ENCODE results near the gene MANBA.
"Not testable (repeated sequence)": the region's sequence is repeated elsewhere in the genome, so short reads cannot be mapped to it uniquely, and the experiment has no call there.

Gene MANBA

DNA sequence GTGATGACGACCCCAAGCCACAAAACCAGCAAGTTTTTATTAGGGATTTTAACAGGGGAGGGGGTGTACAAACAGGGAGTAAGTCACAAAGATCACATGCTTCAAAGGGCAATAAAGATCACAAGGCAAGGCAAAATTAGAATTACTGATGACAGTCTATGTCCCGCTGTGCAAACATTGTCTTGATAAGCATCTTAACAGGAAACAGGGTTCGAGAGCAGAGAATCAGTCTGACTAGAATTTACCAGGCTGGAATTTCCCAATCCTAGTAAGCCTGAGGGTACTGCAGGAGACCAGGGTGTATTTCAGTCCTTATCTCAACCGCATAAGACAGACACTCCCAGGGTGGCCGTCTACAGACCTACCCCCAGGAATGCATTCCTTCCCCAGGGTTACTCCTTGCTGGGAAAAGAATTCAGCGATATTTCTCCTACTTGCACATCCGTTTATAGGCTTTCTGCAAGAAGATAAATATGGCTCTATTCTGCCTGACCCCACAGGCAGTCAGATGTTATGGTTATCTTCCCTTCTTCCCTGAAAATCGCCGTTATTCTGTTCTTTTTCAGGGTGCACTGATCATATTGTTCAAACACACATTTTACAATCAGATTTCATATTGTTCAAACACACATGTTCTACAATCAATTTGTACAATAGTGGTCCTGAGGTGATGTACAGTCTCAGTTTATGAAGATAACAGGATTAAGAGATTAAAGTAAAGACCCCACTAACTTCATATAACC lies 41.8 kb downstream of the MANBA start:
- not testable (repeated sequence) for DNase-seq

DNA sequence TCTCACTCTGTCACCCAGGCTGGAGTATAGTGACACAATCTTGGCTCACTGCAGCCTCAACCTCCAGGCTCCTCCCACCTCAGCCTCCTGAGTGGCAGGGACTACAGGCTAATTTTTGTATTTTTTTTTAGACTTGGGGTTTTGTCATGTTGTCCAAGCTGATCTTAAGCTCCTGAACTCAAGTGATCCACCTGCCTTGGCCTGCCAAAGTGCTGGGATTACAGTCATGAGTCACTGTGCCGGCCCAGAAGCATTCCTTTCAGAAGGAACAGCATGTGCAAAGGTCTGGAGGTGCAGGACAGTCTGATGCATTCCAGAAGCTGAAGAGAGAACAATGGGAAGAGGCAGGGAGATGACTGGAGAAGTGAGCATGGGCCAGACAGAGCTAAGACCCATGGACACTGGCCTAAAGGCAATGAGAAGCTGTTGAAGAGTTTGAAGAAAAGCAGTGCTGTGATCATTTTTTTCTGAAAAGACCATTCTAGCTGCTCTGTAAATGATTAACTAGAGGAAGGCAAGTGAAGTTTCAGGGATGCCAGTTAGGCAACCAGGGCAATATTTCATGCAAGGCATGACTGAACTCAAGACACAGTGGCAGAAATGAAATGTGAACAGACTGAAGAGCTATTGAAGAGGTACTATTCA lies 43.2 kb downstream of the MANBA start:
- no peak for DNase-seq

DNA sequence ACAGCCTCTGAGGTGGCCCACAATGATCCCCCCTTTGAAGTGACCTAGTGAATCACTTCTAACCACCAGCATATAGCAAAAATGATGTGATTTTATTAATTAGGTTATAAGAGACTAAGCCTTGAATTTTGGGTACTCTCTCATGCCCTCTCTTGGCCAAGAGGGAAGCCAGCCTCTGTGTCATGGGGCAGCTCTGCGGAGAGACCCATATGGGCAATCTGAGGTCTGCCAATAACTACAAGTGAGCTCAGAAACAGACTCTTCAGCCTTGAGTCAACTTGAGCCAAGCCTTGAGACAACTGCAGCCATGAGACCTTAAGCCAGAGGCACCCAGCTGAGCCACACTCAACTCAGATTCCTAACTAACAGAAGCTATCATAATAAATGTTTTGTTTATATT lies 45.7 kb downstream of the MANBA start:
- no peak for DNase-seq

DNA sequence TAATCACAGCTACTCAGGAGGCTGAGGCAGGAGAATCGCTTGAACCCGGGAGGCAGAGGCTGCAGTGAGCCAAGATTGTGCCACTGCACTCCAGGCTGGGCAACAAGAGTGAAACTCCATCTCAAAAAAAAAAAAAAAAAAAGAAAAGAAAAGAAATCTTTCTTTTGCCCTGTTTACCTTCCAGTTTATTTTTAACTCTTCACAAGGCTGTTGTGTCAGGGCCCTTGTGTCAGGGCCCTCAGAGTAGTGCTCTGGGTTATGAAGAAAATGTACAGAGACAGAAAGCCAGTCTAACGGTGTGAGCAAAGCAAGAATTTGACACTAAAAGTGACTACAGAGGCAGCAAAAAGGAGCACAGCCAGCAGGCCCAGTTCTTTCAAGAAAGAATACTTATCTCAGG lies 47.0 kb downstream of the MANBA start:
- DNase-seq: not testable (repeated sequence)

DNA sequence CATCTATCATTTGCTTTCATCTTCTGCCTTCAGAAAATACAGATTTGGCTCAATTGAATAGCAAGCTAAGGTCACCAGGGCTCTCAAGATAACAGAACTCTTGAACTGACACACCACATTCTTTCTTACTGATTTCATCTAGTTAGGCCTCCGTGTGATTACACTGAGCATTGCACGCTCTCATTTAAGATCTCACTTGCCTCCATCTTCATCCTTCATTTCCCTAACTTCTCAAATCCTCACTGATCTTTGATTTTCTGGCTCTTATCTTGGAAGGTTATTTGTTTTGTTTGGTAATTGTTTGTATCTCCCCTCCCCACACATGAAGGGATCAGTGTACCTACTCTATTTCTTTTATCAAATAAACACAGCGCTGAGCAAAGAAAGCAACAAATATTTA lies 47.7 kb downstream of the MANBA start:
- DNase-seq: no peak

DNA sequence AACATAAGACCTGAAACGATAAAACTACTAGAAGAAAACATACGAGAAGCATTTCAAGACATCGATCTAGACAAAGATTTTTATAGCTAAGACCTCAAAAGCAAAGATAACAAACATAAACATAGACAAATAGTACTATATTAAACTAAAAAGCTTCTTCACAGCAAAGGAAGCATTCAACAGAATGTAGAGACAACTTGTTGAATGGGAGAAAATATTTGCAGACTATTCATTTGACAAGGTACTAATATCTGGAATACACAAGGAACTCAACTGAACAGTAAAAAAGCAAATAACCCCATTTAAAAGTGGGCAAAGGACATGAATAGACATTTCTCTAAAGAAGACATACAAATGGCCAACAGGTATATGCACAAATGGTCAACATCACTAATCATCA lies 49.8 kb downstream of the MANBA start:
- DNase-seq: no peak

DNA sequence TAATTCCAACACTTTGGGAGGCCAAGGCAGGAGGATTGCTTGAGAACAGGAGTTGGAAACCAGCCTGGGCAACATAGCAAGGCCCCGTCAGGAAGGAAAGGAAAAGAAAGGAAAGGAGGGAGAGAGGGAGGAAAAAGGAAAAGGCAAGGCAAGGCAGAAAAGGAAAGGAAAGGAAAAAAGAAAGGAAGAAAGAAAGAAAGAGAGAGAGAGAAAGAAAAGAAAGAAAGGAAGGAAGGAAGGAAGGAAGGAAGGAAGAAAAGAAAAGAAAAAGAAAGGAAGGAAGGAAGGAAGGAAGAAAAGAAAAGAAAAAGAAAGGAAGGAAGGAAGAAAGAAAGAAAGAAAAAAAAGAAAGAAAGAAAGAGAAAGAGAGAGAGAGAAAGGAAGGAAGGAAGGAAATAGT lies 51.7 kb downstream of the MANBA start:
- not testable (repeated sequence) for DNase-seq

DNA sequence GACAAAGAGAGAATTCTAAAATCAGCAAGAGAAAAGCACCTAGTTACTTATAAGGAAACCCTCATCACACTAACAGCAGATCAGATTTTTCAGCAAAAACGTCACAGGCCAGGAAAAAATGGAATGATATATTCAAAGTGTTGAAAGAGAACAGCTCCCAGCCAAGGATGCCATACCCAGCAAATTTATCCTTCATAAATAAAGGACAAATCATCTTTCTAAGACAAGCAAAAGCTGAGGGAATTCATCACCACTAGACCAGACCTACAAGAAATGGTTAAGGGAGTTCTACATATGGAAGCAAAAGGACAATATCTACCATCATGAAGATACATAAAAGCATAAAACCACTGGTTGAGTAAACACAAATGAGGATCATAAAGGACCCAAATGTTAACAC lies 53.6 kb downstream of the MANBA start:
- DNase-seq: no peak

DNA sequence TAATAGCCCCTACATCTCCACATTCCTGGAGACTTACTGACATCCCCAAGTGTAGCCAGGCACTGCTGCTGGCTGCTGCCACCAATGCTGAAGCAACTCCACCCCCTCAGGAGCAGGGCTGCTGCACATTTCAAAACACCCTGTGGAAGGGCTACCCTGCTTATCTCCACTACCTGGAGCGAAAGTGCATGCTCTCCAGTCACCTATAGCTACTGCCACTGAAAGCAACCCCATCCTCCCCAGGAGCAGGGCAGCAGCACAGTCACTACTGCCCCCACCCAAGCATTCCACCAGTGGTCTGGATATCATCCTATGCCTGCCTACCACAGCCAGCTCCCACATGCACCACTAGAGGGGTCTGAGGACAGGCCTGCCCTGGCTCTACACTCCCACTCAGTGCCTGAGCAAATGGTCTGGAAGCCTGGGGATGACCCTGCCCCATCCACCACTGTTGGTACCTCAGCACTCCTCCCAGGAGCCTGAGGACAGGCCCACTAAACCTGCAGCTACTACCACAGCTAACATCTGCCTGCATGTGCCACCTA lies 55.3 kb downstream of the MANBA start:
- DNase-seq: no peak

DNA sequence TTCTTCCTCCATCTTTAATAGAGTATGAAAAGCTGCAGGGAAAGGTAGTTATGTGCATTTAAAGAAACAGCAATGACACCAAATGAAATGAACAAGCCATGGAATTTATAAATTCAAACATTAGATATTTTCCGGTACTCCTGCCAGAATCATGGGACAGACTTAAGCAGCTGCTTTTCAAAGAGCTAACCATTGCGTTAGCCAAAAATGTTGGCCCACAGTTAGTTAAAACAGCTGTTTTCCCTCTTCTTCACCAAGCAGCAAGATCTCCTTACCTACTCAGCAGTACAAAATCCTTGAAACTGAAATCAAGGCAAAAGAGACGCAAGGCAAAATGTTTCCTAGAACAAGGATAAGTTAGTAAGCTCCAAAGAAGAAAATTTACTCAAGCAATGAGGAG lies 64.0 kb downstream of the MANBA start:
- no peak for DNase-seq

DNA sequence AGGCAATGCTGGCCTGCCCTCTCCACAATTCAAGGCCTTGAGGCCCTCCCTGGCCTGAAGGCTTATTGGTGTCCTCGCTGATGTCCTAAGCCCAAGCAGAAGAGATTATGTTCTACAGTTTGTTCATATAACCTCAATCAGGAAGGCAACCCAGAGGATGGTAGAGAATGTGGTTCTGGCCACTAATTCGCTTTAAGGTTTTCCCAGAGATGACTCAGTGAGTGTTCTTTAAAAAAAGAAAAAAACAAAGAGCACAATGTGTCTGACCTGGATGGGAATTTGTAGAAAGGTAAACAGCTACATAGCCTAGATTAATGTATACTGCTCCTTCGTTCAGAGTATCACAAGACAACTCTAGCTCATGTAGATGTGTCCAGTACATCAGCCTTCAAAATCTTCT lies 66.0 kb downstream of the MANBA start:
- no peak for DNase-seq

DNA sequence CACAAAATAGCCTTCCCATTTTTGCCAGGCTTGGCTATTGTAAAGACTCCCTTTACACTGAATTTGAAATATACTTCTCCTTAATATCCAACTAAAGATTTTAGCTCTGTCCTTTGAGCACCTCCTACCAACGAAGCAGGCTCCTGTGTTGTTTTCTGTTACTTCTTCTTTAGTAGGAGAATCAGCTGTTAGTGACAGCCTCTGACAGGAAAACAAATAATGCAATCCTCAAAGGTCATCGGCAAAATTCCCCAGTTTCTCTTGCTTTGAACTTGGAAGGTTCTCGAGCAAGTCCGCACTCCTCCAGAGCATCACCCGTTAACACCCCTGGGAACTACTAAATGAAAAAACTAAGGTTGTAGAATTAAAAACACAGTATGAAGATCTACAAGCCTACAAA lies 66.9 kb downstream of the MANBA start:
- no peak for DNase-seq

DNA sequence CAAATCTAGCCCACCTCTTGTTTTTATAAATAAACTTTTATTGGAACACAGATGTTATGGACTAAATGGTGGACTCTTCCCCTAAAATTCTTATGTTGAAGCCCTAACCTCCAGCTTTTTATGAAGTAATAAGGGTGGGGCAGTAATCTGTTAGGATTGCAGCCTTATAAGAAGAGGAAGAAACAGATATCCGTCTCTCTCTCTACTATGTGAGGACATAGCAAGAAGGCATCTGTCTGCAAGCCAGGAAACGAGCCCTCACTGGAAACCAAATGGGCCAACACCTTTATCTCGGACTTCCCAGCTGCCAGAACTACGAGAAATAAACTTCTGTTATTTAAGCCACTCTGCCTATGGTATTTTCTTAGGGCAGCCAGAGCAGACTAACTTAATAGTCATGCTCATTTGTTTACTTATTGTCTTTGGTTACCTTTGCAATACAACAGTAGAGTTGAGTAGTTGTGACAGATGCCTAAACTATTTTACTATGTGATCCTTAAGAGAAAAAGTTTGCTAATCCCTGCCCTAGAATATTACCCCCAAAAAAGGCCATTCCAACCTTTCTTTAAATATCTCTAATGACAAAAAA lies 67.4 kb downstream of the MANBA start:
- no peak for DNase-seq

DNA sequence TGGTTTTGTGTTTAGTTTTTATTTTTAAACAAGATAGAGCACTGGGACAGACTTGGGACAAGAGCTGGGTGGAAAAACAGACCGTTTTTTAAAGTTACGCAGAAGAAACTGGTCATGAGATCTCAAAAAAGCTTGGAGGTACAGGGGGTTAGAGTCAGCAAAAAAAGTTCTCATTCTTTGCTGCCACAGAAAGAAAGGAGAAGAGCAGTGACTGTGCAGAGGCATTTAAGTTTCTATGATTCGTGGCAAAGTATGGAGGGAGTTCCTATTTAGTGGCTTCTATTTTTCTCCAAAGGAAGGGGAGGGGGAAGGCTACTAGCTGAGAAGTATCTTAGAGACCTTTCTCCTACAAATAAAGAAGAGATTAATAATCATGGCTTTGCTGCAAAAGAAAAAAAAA lies 68.3 kb downstream of the MANBA start:
- DNase-seq: no peak

DNA sequence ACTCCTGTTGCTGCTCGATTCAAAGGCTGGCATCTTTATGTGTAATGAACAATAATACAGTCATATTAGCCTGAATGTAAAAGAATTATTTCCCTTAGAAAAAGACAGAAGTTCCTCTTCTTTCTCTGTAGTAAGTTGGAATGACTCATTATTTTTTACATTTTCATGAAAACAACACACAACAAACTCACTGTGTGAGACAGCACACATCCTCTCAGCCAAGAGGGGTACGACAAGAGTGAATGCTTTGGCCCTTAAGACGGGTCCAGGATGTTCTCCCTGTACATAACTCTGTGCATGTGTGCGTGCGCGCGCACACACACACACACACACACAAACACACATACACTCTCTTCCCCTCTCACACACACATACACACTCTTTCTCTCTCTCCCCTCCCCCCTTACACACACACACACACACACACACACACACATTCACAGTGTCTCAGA lies 72.8 kb downstream of the MANBA start:
- no peak for DNase-seq

DNA sequence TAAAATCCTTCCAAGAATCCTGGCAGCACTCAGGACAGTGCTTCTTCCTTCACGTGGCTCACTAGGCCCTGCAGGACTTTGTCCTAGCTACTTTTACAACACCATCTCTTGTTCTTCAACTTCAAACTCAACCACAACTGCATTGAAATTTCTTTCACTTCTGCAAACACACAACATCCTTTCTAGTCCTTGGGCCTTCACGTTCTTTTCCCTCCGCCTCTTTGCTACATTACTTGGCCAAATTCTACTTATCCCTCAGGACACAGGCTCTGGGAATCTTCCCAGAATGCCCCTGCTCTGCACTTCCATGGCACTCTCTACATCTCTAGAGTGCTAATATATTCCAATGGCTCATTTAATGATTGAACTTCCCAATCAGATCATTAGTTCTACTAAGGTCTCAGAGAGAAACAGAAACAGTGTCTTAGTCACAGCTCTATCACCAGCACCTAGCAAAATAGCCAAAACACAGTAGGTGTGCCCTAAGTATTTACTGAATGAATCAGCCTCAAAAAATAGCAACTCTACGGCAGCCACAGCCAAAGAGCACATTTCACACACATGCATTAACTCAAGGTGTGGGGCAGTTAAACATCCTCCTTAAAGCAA lies 73.3 kb downstream of the MANBA start:
- no peak for DNase-seq

DNA sequence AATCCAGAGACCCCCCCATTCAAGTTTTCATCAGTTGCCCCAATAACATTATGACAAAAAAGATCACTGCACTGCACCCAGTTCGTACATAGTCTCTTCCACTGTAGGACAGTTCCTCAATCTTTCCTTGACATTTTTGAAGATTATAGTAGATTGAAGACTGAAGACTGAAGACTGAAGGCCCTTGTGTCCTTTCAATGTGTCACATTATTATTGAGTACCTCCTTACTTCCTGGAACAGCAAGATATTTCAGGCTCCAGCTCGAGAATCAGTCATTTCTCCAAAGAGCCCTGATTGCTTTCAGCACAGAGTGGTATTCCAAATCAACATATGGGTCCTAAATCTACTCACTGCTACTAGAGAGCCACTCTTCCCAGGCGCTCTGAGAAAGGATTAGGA lies 75.0 kb downstream of the MANBA start:
- DNase-seq: no peak

DNA sequence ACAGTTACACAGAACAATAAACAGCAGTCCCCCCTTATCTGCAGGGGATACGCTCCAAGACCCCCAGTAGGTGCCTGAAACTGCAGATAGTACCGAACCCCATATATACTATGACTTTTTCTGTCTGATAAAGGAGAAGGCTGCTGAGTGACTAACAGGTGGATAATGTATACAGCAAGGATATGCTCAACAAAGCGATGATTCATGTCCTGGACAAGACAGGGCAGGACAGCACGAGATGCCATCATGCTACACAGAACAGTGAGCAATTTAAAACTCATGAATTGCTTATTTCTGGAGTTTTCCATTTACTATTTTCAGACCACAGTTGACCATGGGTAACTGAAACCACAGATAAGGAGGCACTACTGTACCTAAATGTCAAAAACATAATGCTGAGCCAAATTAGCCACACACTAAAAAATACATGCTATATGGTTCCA lies 76.1 kb downstream of the MANBA start:
- DNase-seq: no peak

DNA sequence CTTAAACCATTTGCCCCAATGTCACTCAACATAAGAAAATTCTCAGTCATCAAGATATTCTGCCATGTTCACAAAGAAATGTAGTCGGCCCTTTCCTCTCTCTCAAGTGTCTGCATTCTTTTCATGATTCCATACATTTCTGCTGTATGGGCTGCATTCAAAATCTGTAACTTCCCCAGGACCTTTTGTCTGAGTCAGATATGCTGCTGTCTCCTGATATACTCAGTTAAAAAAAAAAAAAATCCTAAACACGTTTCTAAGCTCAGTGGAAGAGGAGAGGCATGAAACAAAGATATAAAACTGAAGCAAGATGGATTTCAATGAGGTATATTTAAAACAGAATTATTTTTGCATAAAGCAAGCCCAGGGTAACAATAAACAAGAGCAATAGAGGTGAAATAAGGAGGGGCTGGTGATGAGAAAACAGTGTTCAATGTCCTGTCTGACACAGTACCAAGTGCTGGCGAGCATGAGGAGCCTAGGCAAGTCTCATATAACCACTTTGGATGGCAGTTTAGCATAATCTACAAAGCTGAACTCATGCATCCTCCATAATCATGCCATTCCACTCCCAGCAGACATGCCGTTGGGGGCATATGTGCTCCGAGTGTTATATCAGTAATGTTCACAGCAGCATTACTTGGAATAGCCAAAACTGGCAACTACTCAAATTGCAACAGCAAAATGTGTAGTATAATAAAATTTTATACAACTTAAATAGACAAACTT lies 76.7 kb downstream of the MANBA start:
- no peak for DNase-seq

DNA sequence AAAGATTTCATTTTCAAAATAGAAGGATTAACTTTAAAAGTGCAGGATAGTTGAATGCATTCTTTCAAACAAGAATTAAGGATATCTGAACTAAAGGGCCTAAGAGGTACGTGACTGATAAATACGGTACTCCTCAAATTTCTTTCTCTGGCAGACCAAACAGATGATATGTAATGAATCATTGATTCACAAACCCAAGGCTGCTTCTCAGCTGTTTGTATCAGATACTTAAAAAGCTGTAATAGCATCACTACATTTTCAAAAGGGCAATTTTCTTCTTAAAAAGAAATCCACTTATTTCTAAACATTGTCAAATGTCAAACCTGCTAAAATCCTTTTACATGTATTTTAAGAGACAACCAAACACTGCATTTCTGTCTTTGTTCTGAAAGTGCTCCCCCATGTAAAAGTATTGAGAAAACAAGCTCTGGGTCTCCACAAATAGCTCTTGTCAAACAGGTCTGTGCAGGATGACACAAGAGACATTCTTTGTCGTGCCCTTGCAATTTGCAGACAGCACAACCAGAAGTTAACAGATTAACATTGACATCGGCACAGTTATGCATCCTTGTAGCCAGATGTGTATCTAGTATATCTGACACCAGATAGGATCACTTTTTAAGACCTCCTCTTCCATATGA lies 82.0 kb downstream of the MANBA start:
- DNase-seq: no peak

DNA sequence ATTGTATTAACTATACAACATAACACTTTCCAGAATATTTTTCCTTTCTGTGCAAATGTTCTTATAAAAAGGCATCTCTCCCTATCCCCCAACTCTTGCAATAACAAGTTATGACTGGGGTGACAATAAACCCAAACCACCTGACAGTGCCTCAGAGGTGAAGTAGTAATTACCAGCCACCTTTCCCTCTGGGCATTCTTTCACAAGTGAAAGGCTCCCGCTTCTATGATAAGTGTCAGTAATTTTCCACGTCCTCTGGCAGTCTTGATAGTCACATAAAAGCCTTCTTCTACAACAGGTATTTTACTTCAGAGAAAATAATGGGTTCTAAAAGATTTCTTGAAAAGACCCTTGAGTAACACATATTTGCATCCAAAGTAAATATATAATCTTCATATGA lies 82.7 kb downstream of the MANBA start:
- DNase-seq: no peak

DNA sequence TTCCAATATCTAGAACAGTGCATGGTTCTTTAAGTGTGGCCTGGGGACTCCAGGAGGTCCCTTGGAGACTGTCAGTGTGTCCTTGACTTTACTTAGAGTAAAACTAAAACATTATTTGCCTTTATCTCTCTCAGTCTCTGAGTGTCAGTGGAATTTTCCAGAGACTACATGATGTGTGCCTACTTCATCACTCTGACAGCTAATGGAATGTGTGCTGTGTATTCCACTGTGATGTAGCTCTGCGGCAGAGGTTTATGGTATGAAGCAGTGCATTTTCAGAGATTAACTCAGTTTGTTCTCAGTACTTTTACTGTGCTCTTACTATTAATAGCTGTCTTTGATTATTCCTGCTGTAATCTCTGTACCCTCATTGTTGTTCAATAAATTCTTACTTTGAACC lies 85.6 kb downstream of the MANBA start:
- no peak for DNase-seq

Measured in NCI-H524 (cell line).